ENCODE results near the gene NCOA6.

GRCh38 chr20:34724172-34724571 lies 101.3 kb downstream of the NCOA6 start:
- TF ChIP-seq EZH2 (IDR thresholded peaks at IDR 0.05; ENCODE audit: borderline replicate concordance, low read length), result no peak
- TF ChIP-seq CTCF (IDR thresholded peaks at IDR 0.05; ENCODE audit: low read length), result no peak
